Thymus (tissue), 11 donors: ENCODE results near the gene PATL1. TPM values are rescaled to one million over a fixed set of nuclear protein-coding genes. Genes with fewer than 3 reads are reported as not detected.

Experiments used
- DNase-seq, 9 donors: peaks; one replicate each; pipeline ENCODE4 v3.0.0-alpha.2; 2013; ENCODE audit warnings: low spot score in 9 of 9, low read depth in 6 of 9, missing footprints in 1 of 9
- H3K27ac ChIP-seq, 2 donors: one replicate each; pipeline ENCODE4 v1.5.1; 2013; ENCODE audit warnings: control low read depth in 1 of 2, low read depth in 1 of 2, low read length in 1 of 2, mild to moderate bottlenecking in 1 of 2, moderate library complexity in 1 of 2
- H3K27me3 ChIP-seq, 2 donors: one replicate each; pipeline ENCODE4 v1.5.1; 2013; ENCODE audit warnings: low read length in 1 of 2; ENCODE audit not compliant: control insufficient read depth in 2 of 2, insufficient read depth in 1 of 2
- H3K36me3 ChIP-seq, 2 donors: one replicate each; pipeline ENCODE4 v1.5.1; 2013; ENCODE audit warnings: low read length in 1 of 2, mild to moderate bottlenecking in 1 of 2, moderate library complexity in 1 of 2; ENCODE audit not compliant: control insufficient read depth in 2 of 2, insufficient read depth in 2 of 2
- H3K4me1 ChIP-seq, 2 donors: one replicate each; pipeline ENCODE4 v1.5.1; 2013; ENCODE audit warnings: low read length in 2 of 2; ENCODE audit not compliant: control insufficient read depth in 2 of 2, insufficient read depth in 2 of 2
- H3K4me3 ChIP-seq, 2 donors: one replicate each; pipeline ENCODE4 v1.5.1; 2013; ENCODE audit warnings: low read length in 2 of 2, control low read depth in 1 of 2, mild to moderate bottlenecking in 1 of 2
- H3K9me3 ChIP-seq, 2 donors: one replicate each; pipeline ENCODE4 v1.5.1; 2013; ENCODE audit warnings: low read length in 1 of 2, mild to moderate bottlenecking in 1 of 2; ENCODE audit not compliant: control insufficient read depth in 2 of 2, insufficient read depth in 1 of 2
- WGBS: extraction: QIAGEN DNeasy Blood & Tissue Kit; methylation state at CpG from one replicate; pipeline ENCODE4 v1.1.7; 2013; 5-methylcytosine and 5-hydroxymethylcytosine counted together
- polyA plus RNA-seq: library from polyadenylated mRNA; stranded (reverse); fragments of 200-250 nt; gene quantifications from one replicate; pipeline ENCODE4 v1.2.3, GENCODE V29; 2013
- total RNA-seq: library from RNA; stranded (reverse); fragments of 120-200 nt; gene quantifications from one replicate; pipeline ENCODE4 v1.2.4, GENCODE V29; 2013
- donor health status: healthy.

The PATL1 gene
- total and polyA plus RNA-seq, 2 donors, result 6.0 to 13.0 TPM

DNA sequence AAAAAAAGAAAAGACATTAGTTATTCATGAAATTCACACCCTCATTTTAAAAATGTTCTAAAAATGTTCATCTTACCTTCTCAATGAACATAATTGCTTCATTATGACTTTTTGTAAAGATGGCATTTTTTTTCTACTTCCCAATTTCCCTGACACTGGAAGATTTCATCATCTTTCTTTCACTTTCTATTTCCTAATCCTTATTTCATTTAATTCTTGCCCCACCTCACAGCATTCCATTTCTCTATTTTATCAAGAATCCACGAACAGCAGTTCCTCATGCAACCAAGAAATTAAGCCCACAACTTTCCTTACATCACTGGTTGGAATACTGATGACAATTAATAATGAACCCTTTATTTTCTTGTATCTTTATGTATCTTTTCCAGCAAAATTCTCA is 1.9 kb downstream of the PATL1 start:
- DNase-seq, result no peak
- Histone ChIP-seq H3K4me1 (peaks cover 8 to 12% of the 10 kb centered on the region in 2 donors), H3K36me3 (peaks cover 8 to 39% of the 10 kb centered on the region in 2 donors), H3K27me3 (no peaks in the 10 kb centered on the region), H3K4me3 (no peak overlapping the region), H3K9me3 (no peaks in the 10 kb centered on the region), H3K27ac (no peak overlapping the region)
- WGBS, result 90% methylated on average over 1 of the region's 1 CpG

DNA sequence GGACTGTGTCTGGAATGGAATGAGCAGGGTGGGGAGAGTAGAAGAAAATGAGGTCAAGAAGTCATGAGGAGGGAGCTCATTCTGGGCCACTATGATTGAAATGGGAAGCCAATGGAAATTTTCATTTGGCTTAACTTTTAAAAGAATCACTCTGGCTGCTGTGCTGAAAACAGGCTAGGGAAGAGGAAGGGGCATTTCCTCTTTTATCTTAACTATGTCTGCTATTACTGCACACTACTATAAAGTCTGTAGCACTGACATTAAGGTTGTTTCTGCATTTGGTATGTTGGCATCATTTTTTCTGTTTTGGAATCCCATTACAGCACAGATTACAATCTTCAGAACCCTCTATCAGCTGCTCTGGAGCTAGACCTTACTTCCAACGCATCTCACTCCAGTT is 8.2 kb downstream of the PATL1 start:
- H3K4me3 ChIP-seq, result no peak overlapping the region
- no peaks in the 10 kb centered on the region for H3K27me3 ChIP-seq
- 97% methylated on average over 1 of the region's 1 CpG for WGBS
- H3K27ac ChIP-seq, result no peak overlapping the region
- H3K4me1 ChIP-seq, result no peaks in the 10 kb centered on the region
- no peak for DNase-seq
- H3K36me3 ChIP-seq, result peaks cover 44 to 80% of the 10 kb centered on the region in 2 donors
- H3K9me3 ChIP-seq, result no peaks in the 10 kb centered on the region

DNA sequence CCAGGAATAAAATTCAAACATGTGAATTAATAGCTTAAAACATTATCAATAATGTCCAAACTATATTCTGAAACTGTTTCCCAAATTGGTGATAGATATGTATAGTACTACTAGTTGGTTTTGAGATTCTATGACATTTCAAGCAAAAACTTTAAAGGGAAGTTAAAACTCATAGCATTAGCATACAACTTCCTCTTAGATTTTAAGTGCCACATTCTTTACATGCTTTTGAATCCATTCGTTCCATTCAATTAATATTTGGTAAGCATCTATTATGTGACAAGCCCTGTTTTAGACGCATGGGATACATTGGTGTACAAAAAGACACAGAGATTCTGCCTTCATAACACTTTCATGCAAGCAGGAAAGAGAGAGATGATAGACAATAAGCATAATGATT is 8.9 kb downstream of the PATL1 start:
- Histone ChIP-seq H3K9me3 (no peaks in the 10 kb centered on the region), H3K27ac (no peak overlapping the region), H3K36me3 (peaks cover 45 to 81% of the 10 kb centered on the region in 2 donors), H3K4me1 (no peaks in the 10 kb centered on the region), H3K4me3 (no peak overlapping the region), H3K27me3 (no peaks in the 10 kb centered on the region)
- WGBS, result 94% methylated on average over 2 of the region's 2 CpGs
- DNase-seq, result no peak

- DNase-seq, result no peak
- Histone ChIP-seq H3K4me3 (no peak overlapping the region), H3K27me3 (no peaks in the 10 kb centered on the region), H3K36me3 (peaks cover 54 to 79% of the 10 kb centered on the region in 2 donors), H3K9me3 (no peaks in the 10 kb centered on the region), H3K27ac (no peak overlapping the region), H3K4me1 (no peaks in the 10 kb centered on the region)
- WGBS, result 98% methylated on average over 5 of the region's 5 CpGs
These were observed 10.8 kb downstream of the PATL1 start for GRCh38 chr11:59658036-59658435.

GRCh38 chr11:59654893-59655292 is 13.9 kb downstream of the PATL1 start:
- no peaks in the 10 kb centered on the region for H3K4me1 ChIP-seq
- H3K36me3 ChIP-seq, result peaks cover 63 to 87% of the 10 kb centered on the region in 2 donors
- H3K9me3 ChIP-seq, result no peaks in the 10 kb centered on the region
- no peak overlapping the region for H3K27ac ChIP-seq
- no peaks in the 10 kb centered on the region for H3K27me3 ChIP-seq
- H3K4me3 ChIP-seq, result no peak overlapping the region
- DNase-seq, result no peak
- 95% methylated on average over 4 of the region's 4 CpGs for WGBS

DNA sequence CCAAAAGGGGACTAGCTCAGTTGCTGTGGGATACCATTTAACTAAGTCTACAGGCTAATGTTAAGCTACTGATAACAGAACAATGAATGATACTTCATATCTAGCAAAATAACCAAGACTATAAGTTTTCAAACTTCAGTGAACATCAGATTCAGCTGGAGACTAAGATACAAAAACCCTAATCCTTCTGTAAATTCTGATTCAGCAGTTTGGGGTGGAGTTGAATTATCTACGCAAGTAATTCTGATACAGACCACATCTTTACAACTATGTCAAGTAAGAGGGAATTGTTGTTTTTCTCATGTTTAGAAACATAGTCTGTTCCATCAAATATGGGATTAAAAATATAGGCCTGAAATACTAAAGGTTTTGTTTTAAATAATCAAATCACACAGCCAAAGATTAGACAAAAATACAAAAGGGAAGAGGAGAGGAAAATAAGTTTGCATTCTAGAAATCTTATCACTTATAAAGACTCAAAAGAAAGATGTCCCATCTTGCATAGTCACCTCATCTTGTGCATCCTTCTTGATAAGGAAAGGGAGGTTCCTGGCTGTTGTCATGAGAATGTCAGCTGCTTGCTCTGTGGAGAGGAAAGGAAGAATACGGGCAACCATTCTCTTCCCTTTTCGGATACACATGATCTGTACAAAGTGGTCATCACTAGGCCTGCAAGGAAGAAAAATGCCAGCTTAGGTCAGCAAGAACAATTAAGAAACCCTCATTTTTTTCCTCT is 21.4 kb downstream of the PATL1 start:
- Histone ChIP-seq H3K4me1 (no peaks in the 10 kb centered on the region), H3K27ac (no peak overlapping the region), H3K27me3 (no peaks in the 10 kb centered on the region), H3K36me3 (peaks cover 38 to 83% of the 10 kb centered on the region in 2 donors), H3K4me3 (no peak overlapping the region), H3K9me3 (no peaks in the 10 kb centered on the region)
- 97% methylated on average over 3 of the region's 3 CpGs for WGBS
- no peak for DNase-seq

- no peak for DNase-seq
- Histone ChIP-seq H3K27ac (no peak overlapping the region), H3K4me3 (no peak overlapping the region), H3K9me3 (no peaks in the 10 kb centered on the region), H3K36me3 (peaks cover 45 to 75% of the 10 kb centered on the region in 2 donors), H3K4me1 (no peaks in the 10 kb centered on the region), H3K27me3 (no peaks in the 10 kb centered on the region)
- WGBS, result 98% methylated on average over 3 of the region's 3 CpGs
These were observed 24.3 kb downstream of the PATL1 start for GRCh38 chr11:59644528-59644927.

DNA sequence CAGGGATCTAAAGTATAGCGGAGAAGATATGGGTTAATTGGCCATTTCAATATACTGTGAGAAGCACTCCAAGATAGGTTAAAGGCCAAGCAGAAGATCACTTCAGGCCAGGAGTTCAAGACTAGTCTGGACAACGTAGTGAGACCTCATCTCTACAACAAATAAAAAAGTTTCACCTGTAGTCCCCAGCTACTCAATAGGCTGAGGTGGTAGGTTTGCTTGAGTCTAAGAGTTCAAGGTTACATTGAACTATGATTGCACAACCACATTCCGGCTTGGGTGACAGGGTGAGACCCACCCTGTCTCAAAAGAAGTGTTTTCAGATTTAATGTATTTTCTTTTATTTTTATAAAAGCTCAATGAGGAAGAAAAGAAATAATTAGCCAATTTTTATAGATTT is 25.4 kb downstream of the PATL1 start:
- Histone ChIP-seq H3K4me3 (no peak overlapping the region), H3K9me3 (no peaks in the 10 kb centered on the region), H3K27me3 (no peaks in the 10 kb centered on the region), H3K4me1 (no peaks in the 10 kb centered on the region), H3K36me3 (peaks cover 51 to 76% of the 10 kb centered on the region in 2 donors), H3K27ac (no peak overlapping the region)
- WGBS, result 99% methylated on average over 3 of the region's 3 CpGs
- no peak for DNase-seq

GRCh38 chr11:59641156-59641555 is 27.7 kb downstream of the PATL1 start:
- Histone ChIP-seq H3K36me3 (peaks cover 57 to 78% of the 10 kb centered on the region in 2 donors), H3K4me3 (no peak overlapping the region), H3K27ac (no peak overlapping the region), H3K4me1 (no peaks in the 10 kb centered on the region), H3K9me3 (no peaks in the 10 kb centered on the region), H3K27me3 (no peaks in the 10 kb centered on the region)
- WGBS, result 98% methylated on average over 3 of the region's 3 CpGs
- no peak for DNase-seq
